Anterior cingulate cortex (tissue), 58 donors: ENCODE results near the gene BICRA.
"Not testable (repeated sequence)": the region's sequence is repeated elsewhere in the genome, so short reads cannot be mapped to it uniquely, and the experiment has no call there.

Source experiments
- DNase-seq, 58 donors: peaks; one replicate each; lab custom pipeline; 2025; lab: John Stamatoyannopoulos, UW

Gene BICRA

DNA sequence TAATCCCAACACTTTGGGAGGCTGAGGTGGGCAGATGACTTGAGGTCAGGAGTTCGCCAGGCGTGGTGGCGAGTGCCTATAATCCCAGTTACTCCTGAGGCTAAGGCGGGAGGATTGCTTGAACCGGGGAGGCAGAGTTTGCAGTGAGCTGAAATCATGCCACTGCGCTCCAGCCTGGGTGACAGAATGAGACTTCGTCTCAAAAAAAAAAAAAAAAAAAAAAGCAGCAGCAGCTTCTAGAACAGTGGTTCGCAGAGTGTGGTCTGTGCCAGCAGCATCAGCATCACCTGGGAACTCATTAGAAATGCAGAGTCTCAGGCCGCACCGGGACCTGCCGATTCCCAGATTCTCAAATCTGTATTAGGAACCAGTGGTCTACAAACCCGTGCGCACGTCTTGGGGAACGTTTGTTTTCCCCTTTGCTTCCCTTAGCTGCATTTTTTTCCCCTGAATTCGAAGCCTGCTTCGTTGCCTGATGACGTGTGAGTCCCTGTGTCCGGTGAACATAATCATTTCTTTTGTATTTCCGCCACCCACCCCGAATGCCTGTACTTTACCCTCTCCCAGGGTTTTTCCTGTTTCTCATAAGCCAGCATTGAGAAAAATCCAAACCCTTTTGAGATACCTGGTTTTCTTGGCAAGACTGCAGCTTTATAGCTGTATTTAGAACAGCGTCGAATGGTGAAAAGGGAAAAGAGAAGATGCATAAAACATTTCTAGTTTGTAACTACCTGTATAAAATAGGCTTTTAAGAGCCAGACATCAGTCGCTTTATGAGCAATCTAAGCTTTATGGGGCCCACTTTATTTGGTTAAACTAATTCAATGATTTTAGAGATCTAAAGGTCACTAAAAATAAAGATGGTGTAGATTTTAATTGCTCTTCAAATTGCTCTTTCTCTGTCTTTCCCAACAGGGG lies 49.8 kb downstream of the BICRA start:
- peak in 10 of 58 donors; percentile 6 to 38 (median 13) for DNase-seq

DNA sequence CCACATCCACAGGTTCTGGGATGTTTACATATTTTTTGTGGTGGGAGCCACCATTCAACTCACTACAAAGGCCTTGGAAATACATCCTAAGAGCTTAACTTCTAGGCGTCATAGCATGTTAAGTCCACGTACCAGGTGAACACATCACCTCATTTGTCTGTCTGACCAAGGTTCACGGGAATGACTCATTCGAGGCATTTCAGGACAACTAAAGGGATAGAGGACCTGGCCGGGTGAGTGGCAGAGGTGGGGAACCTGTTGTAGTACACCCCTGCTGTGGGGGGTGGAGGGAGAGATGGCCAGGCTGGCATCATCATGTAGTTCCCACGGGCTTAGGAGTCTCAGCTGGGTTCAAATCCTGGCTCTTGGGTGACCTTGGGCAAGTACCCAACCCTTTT lies 51.5 kb downstream of the BICRA start:
- no peak for DNase-seq

DNA sequence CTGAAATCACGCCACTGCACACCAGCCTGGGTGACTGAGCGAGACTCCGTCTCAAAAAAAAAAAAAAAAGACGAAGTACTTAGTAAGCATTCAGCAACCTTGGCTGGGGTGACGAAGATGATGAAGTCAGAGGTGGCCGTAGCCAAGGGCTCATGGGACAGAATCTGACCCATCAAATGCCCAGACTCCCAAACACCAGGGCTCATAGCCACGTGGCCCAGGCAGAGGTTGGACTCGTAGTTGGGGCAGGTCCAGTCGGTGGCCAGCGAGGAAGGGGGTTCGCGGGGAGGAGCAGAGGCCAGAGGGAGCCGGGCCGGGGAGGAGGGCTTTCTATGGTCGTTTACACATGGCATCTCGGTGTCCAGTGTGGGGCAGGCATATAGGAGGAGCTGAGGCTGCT lies 52.2 kb downstream of the BICRA start:
- peak in 9 of 58 donors; percentile 5 to 43 (median 16) for DNase-seq

DNA sequence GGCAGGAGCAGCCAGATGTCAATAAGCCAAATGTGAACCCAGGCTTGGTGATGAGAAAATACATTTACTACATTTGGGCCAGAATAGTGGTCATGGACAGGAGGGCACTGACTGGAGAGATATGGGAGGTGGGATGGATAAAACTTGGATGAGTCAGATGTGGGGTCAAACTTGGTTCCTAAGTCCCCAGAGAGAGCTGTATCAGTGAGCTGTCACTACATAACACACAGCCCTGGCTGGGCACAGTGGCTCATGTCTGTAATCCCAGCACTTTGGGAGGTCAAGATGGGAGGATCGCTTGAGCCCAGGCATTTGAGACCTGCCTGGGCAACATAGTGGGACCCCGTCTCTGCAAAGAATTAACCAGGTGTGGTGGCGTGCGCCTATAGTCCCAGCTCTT lies 52.7 kb downstream of the BICRA start:
- DNase-seq: no peak

DNA sequence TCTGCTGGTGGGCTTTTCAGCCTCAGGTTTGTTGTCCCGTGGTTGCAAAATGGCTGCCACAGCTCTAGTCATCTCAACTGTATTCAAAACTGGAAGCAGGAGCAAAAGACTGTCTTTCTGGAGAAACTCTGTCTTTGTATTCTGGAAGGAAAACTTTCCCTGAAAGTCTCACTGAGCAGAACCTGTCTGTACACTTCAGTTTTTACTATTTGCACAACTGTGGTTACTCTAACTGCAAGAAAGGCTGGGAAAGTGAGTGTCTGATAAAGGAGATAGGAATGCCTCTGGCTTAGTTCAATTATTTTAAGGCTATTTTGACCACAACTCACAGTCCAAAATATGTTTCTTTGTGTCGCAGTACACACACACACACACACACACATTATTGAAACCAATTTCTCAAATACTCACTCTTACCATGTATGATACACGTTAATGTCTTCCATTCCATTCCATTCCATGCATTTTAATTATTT lies 54.5 kb downstream of the BICRA start:
- DNase-seq: no peak

DNA sequence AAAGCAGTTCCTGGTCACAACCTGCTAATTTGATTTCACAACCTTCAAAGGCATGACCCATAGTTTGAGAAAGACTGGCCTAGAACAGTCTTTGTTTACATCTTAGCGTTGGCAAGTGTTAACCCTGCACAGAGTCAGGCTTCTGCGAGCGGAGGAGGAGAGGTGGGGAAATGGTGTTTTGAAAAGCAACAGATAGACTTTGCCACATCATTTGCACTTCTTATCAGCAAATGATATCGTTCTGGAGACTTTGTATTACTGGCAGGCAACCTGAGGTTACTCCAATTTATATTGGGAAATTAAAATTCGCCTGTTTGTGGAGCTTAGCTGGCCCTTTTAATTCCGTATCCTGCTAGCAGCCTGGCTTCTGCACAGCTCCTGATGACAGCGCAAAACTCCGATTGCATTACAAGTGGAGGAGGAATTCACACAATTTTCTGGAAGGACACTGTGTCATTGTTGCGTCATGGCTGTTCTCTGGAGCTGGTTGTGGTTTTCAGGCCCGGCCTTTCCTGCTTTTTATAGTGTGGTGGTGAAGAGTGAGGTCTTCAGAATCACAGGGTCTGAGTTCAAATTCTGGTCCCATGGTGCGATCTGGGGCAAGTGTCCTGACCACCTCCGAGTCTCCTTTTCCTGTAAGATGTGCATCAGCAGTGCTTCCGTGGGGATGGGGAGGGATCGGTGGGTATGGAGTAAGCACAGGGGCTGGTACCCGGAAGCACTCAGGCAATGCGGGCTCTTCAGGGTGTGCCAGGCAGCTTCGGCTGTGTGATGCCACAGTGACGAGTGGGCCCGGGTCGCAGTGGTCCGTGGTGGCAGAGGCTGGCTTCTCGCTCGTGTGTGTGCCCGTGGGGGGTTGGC lies 55.2 kb downstream of the BICRA start:
- peak in 54 of 58 donors; percentile 2 to 86 (median 56) for DNase-seq

DNA sequence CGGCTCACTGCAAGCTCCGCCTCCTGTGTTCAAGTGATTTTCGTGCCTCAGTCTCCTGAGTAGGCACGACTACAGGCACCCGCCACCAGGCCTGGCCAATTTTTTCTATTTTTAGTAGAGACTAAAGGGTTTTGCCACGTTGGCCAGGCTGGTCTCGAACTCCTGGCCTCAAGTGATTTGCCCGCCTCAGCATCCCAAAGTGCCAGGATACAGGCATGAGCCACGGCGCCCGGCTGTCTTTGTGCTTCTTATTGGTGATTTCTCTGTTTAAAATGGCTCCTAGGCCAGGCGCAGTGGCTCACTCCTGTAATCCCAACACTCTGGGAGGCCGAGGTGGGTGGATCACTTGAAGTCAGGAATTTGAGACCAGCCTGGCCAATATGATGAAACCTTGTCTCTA lies 59.6 kb downstream of the BICRA start:
- DNase-seq: not testable (repeated sequence)

DNA sequence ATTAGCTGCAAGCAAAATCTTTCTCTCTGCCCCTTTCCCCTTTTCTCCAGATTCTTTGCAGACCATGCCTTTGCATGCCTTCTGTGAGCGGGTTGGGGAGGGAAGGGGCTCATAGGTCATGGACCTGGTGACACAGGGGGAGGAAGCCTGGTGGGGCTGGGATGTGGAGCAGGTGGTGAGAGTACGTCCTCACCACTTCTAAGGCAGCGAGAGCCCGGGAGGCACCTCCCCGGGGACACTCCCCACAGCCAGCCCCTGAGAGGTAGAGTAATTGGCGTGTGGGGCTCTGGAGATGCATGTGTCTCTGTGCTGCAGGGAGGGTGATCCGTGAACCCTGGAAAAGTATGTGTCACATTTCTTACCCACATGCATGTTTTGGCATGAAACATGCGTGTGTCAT lies 61.8 kb downstream of the BICRA start:
- DNase-seq: no peak

DNA sequence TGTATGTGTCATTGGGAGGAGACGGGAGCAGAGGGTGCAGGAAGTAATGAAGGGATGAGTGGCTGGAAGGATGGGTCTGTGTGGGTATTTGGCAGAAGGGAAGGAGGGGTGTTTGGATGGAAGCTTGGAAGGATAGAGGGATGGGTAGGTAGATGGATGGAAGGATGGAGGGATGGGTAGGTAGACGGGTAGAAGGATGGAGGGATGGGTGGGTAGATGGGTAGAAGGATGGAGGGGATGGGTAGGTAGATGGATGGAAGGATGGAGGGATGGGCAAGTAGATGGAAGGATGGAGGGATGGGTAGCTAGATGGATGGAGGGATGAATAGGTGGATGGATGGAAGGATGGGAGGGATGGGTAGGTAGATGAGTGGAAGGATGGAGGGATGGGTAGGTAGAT lies 62.6 kb downstream of the BICRA start:
- DNase-seq: no peak

DNA sequence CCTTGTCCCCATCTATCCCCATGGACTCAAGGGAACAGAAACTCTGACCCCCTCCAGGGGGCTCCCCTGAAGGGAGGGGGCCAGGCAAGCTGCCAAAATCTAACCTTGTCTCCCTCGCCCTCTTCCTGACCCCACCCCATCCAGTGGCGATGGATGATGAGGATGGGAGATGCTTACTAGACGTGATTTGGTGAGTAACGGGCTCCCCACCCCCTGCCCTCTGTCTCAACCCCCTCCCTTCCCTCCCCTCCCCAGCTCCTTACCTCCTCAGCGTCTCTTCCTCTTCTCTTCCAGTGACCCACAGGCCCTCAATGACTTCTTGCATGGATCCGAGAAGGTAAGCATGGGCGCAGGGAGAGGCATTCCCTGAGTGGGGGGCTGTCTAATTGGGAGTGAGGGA lies 64.5 kb downstream of the BICRA start:
- DNase-seq: no peak

DNA sequence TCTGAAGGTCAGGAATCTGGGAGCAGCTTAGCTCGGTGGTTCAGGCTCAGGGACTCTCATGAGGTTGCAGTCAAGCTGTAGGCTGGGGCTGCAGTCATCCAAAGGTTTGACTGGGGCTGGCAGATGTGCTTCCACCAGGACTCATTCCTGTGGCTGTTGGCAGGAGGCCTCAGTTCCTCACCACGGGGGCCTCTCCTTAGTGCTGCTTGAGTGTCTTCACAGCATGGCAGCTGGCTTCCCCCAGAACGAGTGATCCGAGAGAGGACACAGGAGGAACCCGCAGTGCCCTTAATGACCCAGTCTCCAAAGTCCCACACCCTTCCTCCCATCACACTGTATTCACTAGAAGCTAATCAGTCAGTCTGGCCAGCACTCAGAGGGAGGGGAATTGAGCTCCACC lies 65.6 kb downstream of the BICRA start:
- DNase-seq: no peak

DNA sequence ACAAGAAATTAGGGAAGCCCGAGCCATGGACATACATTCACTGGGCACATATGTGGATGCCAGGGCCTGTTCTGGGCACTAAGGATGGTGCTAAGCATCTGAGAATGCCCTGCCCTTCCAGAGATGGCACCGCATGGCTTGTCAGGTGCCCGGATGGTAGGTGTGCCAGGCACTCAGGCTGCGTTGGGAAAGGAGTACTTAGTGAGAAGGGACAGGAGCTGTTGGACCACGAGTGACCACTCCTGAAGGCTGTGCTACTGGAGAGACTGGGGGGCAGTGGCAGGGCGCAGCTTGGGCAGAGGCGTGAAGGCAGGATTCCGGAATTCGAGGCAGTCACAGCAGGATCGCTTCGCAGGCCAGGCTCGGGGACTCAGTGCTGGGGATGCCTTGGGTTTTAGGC lies 66.3 kb downstream of the BICRA start:
- DNase-seq: no peak

DNA sequence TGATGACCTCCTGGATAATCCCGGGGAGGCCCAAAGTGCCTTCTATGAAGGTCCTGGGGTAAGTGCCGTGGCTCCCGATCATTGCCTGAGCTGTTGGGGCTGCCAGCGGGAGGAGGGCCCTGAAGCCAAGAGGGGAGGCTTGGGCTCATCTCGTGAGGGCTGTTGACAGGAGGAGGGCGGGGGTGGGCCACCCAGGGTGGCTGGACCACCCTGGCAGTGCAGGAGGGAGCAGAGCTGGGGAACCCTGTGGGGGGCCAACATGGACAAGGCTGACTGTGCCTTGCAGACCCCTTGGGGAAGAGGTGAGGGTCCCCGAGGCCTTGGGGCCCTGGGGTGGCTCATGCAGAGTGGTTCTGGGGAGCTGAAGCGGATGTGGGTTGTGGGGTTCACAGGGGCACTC lies 66.9 kb downstream of the BICRA start:
- DNase-seq: no peak

DNA sequence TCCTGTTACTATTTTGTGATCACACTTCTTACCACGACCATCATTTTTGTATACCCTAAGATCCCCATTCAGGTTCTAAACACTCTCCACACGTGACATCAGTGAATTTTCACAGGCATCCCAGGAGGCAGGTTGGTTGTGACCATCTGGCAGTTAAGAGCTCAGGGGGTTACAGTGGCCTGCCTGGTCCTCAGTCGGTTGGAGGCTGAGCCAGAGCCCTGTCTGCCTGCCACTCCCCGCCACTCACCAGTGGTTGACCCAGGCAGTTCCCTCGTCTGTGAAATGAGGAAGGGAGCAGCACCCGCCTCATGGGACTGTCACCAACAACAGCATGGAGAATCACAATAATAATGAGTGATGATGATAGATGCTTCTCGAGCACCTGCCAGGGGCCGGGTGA lies 67.9 kb downstream of the BICRA start:
- no peak for DNase-seq

DNA sequence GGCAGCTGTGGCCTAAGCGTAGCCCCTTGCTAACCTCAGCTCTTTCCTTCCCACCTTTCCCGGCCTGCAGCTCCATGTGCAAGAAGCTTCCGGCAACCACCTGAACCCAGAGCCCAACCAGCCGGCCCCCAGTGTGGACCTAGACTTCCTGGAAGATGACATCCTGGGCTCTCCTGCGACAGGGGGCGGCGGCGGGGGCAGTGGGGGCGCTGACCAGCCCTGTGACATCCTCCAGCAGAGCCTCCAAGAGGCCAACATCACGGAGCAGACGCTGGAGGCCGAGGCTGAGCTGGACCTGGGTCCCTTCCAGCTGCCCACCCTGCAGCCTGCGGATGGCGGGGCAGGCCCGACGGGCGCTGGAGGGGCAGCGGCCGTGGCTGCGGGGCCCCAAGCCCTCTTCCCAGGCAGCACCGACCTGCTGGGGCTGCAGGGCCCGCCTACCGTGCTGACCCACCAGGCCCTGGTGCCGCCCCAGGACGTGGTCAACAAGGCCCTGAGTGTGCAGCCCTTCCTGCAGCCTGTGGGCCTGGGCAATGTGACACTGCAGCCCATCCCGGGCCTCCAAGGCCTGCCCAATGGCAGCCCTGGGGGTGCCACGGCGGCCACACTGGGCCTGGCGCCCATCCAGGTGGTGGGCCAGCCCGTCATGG lies 70.4 kb downstream of the BICRA start:
- DNase-seq: no peak

DNA sequence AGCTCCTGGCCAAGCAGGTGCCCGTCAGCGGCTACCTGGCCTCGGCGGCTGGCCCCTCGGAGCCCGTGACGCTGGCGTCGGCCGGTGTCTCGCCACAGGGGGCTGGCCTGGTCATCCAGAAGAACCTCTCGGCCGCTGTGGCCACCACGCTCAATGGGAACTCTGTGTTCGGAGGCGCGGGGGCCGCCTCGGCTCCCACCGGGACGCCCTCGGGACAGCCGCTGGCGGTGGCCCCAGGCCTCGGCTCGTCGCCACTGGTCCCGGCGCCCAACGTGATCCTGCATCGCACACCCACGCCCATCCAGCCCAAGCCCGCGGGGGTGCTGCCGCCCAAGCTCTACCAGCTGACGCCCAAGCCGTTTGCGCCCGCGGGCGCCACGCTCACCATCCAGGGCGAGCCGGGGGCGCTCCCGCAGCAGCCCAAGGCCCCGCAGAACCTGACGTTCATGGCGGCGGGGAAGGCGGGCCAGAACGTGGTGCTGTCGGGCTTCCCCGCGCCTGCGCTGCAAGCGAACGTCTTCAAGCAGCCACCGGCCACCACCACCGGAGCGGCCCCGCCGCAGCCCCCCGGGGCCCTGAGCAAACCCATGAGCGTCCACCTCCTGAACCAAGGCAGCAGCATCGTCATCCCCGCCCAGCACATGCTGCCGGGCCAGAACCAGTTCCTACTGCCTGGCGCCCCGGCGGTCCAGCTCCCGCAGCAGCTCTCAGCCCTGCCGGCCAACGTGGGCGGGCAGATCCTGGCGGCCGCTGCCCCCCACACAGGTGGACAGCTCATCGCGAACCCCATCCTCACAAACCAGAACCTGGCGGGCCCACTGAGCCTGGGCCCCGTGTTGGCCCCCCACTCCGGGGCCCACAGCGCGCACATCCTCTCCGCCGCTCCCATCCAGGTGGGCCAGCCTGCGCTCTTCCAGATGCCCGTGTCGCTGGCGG lies 71.3 kb downstream of the BICRA start:
- no peak for DNase-seq

DNA sequence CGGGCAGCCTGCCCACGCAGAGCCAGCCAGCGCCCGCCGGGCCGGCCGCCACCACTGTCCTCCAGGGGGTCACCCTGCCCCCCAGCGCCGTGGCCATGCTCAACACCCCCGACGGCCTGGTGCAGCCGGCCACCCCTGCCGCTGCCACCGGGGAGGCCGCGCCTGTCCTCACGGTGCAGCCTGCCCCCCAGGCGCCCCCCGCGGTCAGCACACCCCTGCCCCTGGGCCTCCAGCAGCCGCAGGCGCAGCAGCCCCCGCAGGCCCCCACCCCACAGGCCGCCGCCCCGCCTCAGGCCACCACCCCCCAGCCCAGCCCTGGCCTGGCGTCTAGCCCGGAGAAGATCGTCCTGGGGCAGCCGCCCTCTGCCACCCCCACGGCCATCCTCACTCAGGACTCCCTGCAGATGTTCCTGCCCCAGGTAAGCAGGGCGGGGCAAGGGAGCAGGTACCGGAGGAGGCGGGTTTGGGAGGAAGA lies 72.0 kb downstream of the BICRA start:
- DNase-seq: no peak

DNA sequence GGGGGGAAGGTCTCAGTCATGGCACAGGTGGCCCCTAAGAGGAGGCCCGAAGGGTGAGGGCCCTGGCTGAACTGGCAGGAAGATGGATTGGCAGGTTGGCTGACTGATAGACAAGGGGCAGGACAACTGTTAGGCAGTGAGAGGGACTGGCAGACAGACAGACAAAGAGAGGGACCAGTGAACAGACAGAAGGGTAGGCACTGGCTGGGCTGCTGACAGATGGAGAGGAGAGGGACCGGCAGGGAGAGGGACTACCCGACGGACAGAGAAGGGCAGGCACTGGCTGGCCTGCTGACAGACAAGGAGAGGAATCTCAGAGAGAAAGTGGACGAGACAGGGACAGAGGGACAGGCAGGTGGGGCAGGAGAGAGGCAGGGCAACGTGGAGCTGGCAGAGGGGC lies 72.5 kb downstream of the BICRA start:
- DNase-seq: no peak

DNA sequence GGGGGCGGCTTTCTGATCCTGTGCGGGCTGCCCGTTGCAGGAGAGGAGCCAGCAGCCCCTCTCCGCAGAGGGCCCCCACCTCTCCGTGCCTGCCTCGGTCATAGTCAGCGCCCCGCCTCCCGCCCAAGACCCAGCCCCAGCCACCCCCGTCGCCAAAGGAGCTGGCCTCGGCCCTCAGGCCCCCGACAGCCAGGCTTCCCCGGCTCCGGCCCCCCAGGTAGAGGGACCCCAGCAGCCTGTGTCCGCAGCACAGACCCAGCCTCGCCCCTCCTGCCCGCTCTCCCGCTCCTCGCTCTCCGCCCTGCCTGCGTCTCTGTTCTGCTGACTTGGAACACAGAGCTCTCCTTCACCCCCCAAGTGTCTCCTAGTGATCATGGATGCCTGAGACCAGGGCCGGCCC lies 73.0 kb downstream of the BICRA start:
- DNase-seq: no peak

DNA sequence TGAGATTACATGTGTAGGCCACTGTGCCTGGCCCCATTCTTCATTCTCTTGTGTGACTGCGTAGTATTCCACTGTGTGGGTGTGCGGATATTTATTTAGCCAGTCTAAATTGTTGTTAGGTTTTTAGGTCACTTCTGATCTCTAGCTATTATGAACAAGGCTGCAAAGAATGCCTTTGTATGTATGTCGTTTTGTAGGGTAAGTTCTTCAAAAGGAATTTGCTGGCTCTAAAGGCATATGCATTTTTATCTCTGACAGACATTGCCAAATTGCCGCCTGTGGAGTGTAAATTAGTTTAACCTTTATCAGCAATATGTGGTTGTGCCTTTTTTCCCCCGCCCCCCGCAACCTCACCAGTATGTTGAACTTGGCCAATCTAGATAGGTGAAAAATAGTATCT lies 74.0 kb downstream of the BICRA start:
- no peak for DNase-seq
